ENCODE results near the gene ADARB1. TPM values are rescaled to one million over a fixed set of nuclear protein-coding genes. Genes with fewer than 3 reads are reported as not detected.

ADARB1 gene
- total RNA-seq, 1 experiment from 2014 or later = 15.8 TPM

DNA sequence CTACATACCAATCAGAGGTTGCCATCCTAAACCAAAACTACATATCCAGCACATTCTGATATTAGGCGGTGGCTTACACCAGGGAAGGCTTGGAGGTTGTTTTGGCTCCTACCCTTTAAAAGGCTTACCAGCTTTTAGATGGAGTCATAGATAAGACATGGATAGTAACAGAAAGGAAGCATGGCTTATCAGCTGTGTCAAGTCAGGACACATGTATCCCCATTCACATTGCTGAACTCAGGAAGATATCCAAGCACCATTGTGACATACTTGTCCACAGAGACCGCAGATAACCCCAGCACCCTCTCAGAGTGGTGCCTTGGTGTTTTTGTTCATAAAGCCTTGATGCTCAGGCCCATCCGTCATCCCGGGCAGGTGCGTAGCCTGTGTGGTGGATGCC, 39.7 kb downstream of the ADARB1 start:
- Histone ChIP-seq H4K5ac (ENCODE audit: insufficient read length, low read depth, low read length) (no peak overlapping the region), H3K14ac (ENCODE audit: insufficient read depth, low read length) (no peak overlapping the region), H3K23ac (ENCODE audit: insufficient read length, low read depth, low read length) (no peak overlapping the region), H2BK5ac (ENCODE audit: insufficient read length, low read length) (no peak overlapping the region), H2BK20ac (ENCODE audit: low read depth, low read length, poor library complexity, severe bottlenecking) (no peak overlapping the region), H2BK120ac (ENCODE audit: low read depth, low read length, poor library complexity, severe bottlenecking) (no peak overlapping the region), H3K27ac (ENCODE audit: insufficient read length, low read depth, low read length) (no peak overlapping the region), H3K9me3 (ENCODE audit: control insufficient read depth, low read depth, low read length) (no peaks in the 10 kb centered on the region), H3K56ac (ENCODE audit: insufficient read length, low read depth, low read length) (no peak overlapping the region), H4K8ac (replicated peaks; ENCODE audit: insufficient read length, low read depth, low read length) (no peak overlapping the region), H2AK5ac (ENCODE audit: insufficient read length, low read length) (no peak overlapping the region), H3T11ph (ENCODE audit: low read length) (no peak overlapping the region), H4K20me1 (ENCODE audit: control insufficient read depth, insufficient read depth, insufficient read length) (no peaks in the 10 kb centered on the region), H2BK12ac (ENCODE audit: insufficient read length, low read depth, low read length) (no peak overlapping the region), H3K79me1 (ENCODE audit: insufficient read depth, low read depth, low read length, poor library complexity, severe bottlenecking) (no peaks in the 10 kb centered on the region), H2AFZ (ENCODE audit: low read length) (no peak overlapping the region), H3K4me1 (ENCODE audit: insufficient read depth, low read length) (no peaks in the 10 kb centered on the region), H3K4ac (ENCODE audit: low read depth, low read length) (no peak overlapping the region), H3K79me2 (ENCODE audit: insufficient read depth, low read length) (peaks cover 1% of the 10 kb centered on the region; the same call in 1 of the 2 replicates), H3K23me2 (ENCODE audit: insufficient read length, low read depth, low read length, poor library complexity, severe bottlenecking) (no peaks in the 10 kb centered on the region), H2BK15ac (ENCODE audit: low read depth, low read length) (no peak overlapping the region), H3K18ac (ENCODE audit: insufficient read length, low read depth, low read length) (no peak overlapping the region), H3K27me3 (ENCODE audit: insufficient read depth, low read length) (no peaks in the 10 kb centered on the region), H3K9ac (ENCODE audit: extremely low read depth, insufficient read length, low read length) (no peak overlapping the region), H4K91ac (ENCODE audit: insufficient read length, low read depth, low read length) (no peak overlapping the region), H3K4me2 (ENCODE audit: insufficient read depth, insufficient read length, low read length) (no peak overlapping the region)
- DNase-seq = no peak
- TF ChIP-seq, protein P1, sequence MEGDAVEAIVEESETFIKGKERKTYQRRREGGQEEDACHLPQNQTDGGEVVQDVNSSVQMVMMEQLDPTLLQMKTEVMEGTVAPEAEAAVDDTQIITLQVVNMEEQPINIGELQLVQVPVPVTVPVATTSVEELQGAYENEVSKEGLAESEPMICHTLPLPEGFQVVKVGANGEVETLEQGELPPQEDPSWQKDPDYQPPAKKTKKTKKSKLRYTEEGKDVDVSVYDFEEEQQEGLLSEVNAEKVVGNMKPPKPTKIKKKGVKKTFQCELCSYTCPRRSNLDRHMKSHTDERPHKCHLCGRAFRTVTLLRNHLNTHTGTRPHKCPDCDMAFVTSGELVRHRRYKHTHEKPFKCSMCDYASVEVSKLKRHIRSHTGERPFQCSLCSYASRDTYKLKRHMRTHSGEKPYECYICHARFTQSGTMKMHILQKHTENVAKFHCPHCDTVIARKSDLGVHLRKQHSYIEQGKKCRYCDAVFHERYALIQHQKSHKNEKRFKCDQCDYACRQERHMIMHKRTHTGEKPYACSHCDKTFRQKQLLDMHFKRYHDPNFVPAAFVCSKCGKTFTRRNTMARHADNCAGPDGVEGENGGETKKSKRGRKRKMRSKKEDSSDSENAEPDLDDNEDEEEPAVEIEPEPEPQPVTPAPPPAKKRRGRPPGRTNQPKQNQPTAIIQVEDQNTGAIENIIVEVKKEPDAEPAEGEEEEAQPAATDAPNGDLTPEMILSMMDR (conservative IDR thresholded peaks at IDR 0.05) = no peak
- H3K27me3 Mint-ChIP-seq (ENCODE audit: low read depth) = no peaks in the 10 kb centered on the region
- peaks cover 2 to 5% of the 10 kb centered on the region in 2 experiments; a peak in 3 of 4 replicates for H3K4me1 Mint-ChIP-seq
- no peak overlapping the region for H3K27ac Mint-ChIP-seq
- H3K4me3 Mint-ChIP-seq = no peak overlapping the region
- no peaks in the 10 kb centered on the region for H3K9me3 Mint-ChIP-seq
- no peaks in the 10 kb centered on the region for H3K36me3 Mint-ChIP-seq (ENCODE audit: insufficient read depth in 1 of 3, low read depth in 3 of 3)
- no CpG with 5 or more reads among the region's 5 CpGs for WGBS (ENCODE audit: extremely low coverage, insufficient read length, low lambda C conversion rate)
